HCT116 (cell line): ENCODE data around the gene TMEM252.

ENCODE experiments used
- MAX ChIP-seq: IDR thresholded peaks from 2 replicates; pipeline ENCODE4 v1.6.1; 2012
- RAD21 ChIP-seq: IDR thresholded peaks from 2 replicates; pipeline ENCODE4 v1.6.1; 2012; ENCODE audit warnings: low read depth, mild to moderate bottlenecking
- TF ChIP-seq, protein P1 (sequence below), 3 experiments: fragments of 200-600 bp in 1 of 3; sonication (generic) in 1 of 3; IDR thresholded peaks in 2 of 3; conservative IDR thresholded peaks in 1 of 3; 2 replicates each; pipeline ENCODE4 v1.5.1; 2012 to 2017; ENCODE audit warnings: low read depth in 2 of 3, low read length in 2 of 3, antibody characterized with exemption in 1 of 3, borderline replicate concordance in 1 of 3, control low read depth in 1 of 3, mild to moderate bottlenecking in 1 of 3, mixed read lengths in 1 of 3, mixed run types in 1 of 3, moderate library complexity in 1 of 3; ENCODE audit not compliant: insufficient read depth in 1 of 3

DNA sequence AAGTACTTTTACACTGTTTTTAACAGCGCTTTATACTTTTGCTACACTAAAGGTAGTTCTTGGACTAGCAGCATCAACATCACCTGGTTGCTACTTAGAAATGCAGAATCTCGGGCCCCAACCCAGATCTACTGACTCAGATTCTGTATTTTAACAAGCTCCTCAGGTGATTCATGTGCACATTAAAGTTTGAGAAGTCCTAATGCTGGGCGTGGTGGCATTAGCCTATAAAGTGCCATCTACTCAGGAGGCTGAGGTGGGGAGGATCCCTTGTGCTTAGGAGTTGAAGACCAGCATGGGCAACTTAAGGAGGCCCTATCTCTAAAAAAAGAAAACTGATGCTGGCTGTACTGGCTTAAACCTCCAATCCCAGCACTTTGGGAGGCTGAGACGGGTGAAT is 26.7 kb downstream of the TMEM252 start:
- TF ChIP-seq MAX, result no peak
- TF ChIP-seq, protein P1, sequence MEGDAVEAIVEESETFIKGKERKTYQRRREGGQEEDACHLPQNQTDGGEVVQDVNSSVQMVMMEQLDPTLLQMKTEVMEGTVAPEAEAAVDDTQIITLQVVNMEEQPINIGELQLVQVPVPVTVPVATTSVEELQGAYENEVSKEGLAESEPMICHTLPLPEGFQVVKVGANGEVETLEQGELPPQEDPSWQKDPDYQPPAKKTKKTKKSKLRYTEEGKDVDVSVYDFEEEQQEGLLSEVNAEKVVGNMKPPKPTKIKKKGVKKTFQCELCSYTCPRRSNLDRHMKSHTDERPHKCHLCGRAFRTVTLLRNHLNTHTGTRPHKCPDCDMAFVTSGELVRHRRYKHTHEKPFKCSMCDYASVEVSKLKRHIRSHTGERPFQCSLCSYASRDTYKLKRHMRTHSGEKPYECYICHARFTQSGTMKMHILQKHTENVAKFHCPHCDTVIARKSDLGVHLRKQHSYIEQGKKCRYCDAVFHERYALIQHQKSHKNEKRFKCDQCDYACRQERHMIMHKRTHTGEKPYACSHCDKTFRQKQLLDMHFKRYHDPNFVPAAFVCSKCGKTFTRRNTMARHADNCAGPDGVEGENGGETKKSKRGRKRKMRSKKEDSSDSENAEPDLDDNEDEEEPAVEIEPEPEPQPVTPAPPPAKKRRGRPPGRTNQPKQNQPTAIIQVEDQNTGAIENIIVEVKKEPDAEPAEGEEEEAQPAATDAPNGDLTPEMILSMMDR (IDR thresholded peaks at IDR 0.05 in 2 of 3, conservative IDR thresholded peaks at IDR 0.05 in 1 of 3; ENCODE audit: borderline replicate concordance in 1 of 3, insufficient read depth in 1 of 3, low read depth in 2 of 3, low read length in 2 of 3), result no peak
- no peak for TF ChIP-seq RAD21
